Middle frontal gyrus (tissue), 1 donor: ENCODE measurements around the gene NME1.

Source experiments
- DNase-seq: peaks from one replicate; pipeline ENCODE4 v3.0.0-alpha.2; 2015; ENCODE audit warnings: low spot score; ENCODE audit errors: extremely low spot score

NME1 gene

GRCh38 chr17:51189162-51189561, 35.8 kb downstream of the NME1 start:
- DNase-seq: no peak

- no peak for DNase-seq
These were observed 36.3 kb downstream of the NME1 start for GRCh38 chr17:51189628-51190027.

- DNase-seq: no peak
These were observed 38.5 kb downstream of the NME1 start for GRCh38 chr17:51191895-51192294.

- DNase-seq: no peak
These were observed 44.4 kb downstream of the NME1 start for GRCh38 chr17:51197754-51198153.

- DNase-seq: no peak
These were observed 46.9 kb downstream of the NME1 start for GRCh38 chr17:51200295-51200694.

- no peak for DNase-seq
These were observed 47.5 kb downstream of the NME1 start for GRCh38 chr17:51200846-51201245.

GRCh38 chr17:51203838-51204237, 50.5 kb downstream of the NME1 start:
- DNase-seq: no peak
